Neural cell (in vitro differentiated cells): ENCODE data around the gene NDUFS7.

Experiments used
- CTCF ChIP-seq: fragments of 450-650 bp; IDR thresholded peaks from 2 replicates; pipeline ENCODE4 v1.5.1; 2014; ENCODE audit warnings: antibody characterized with exemption, mild to moderate bottlenecking, moderate library complexity; ENCODE audit not compliant: poor library complexity, severe bottlenecking
- EP300 ChIP-seq: fragments of 450-650 bp; conservative IDR thresholded peaks from 2 replicates; pipeline ENCODE4 v1.6.1; 2014; ENCODE audit warnings: antibody characterized with exemption, mild to moderate bottlenecking, moderate library complexity; ENCODE audit not compliant: poor library complexity, severe bottlenecking
- EZH2 ChIP-seq: fragments of 200-600, 300-800 bp; shearing (Covaris generic), sonication (generic); IDR thresholded peaks from 2 replicates; pipeline ENCODE4 v1.6.1; 2014; ENCODE audit warnings: antibody characterized with exemption, low read length, borderline replicate concordance, mild to moderate bottlenecking; ENCODE audit not compliant: insufficient read depth, poor library complexity, severe bottlenecking
- MXI1 ChIP-seq: fragments of 450-650 bp; conservative IDR thresholded peaks from 2 replicates; pipeline ENCODE4 v1.6.1; 2014; ENCODE audit warnings: antibody characterized with exemption, mild to moderate bottlenecking; ENCODE audit not compliant: poor library complexity, severe bottlenecking
- POLR2AphosphoS5 ChIP-seq: IDR thresholded peaks from 2 replicates; pipeline ENCODE4 v1.6.1; 2012
- RAD21 ChIP-seq: fragments of 450-650 bp; conservative IDR thresholded peaks from 2 replicates; pipeline ENCODE4 v1.6.1; 2014; ENCODE audit warnings: antibody characterized with exemption, mild to moderate bottlenecking, moderate library complexity
- REST ChIP-seq: IDR thresholded peaks from 2 replicates; pipeline ENCODE4 v1.6.1; 2012; ENCODE audit warnings: borderline replicate concordance
- SMC3 ChIP-seq: fragments of 450-650 bp; conservative IDR thresholded peaks from 2 replicates; pipeline ENCODE4 v1.6.1; 2014; ENCODE audit warnings: antibody characterized with exemption, mild to moderate bottlenecking, moderate library complexity; ENCODE audit not compliant: poor library complexity
- TAF1 ChIP-seq: IDR thresholded peaks from 2 replicates; pipeline ENCODE4 v1.6.1; 2012; ENCODE audit warnings: low read depth

- no peak for TF ChIP-seq SMC3
- TF ChIP-seq EZH2 = no peak
- TF ChIP-seq CTCF = no peak
- no peak for TF ChIP-seq TAF1
- no peak for TF ChIP-seq REST
- TF ChIP-seq EP300 = no peak
- TF ChIP-seq POLR2AphosphoS5 = no peak
- TF ChIP-seq MXI1 = no peak
- TF ChIP-seq RAD21 = no peak
Observed at GRCh38 chr19:1427221-1427920, 43.7 kb downstream of the NDUFS7 start.
